Esophagus (tissue), 2 donors: ENCODE results near the gene CACNA1D. TPM values are rescaled to one million over a fixed set of nuclear protein-coding genes. Genes with fewer than 3 reads are reported as not detected.

Source experiments
- H3K27ac ChIP-seq, 2 donors: one replicate each; pipeline ENCODE4 v1.5.1; 2013; ENCODE audit warnings: low read depth in 2 of 2, mild to moderate bottlenecking in 2 of 2, inconsistent platforms in 1 of 2, low read length in 1 of 2, moderate library complexity in 1 of 2
- H3K27me3 ChIP-seq, 2 donors: one replicate each; pipeline ENCODE4 v1.6.1; 2013; ENCODE audit warnings: low read length in 2 of 2, control low read depth in 1 of 2, mild to moderate bottlenecking in 1 of 2; ENCODE audit not compliant: insufficient read depth in 2 of 2, control insufficient read depth in 1 of 2
- H3K36me3 ChIP-seq, 2 donors: one replicate each; pipeline ENCODE4 v1.6.1; 2013; ENCODE audit warnings: low read length in 1 of 2; ENCODE audit not compliant: control insufficient read depth in 2 of 2, insufficient read depth in 2 of 2
- H3K4me1 ChIP-seq, 2 donors: one replicate each; pipeline ENCODE4 v1.6.1; 2013; ENCODE audit warnings: low read length in 1 of 2; ENCODE audit not compliant: control insufficient read depth in 2 of 2, insufficient read depth in 2 of 2
- H3K4me3 ChIP-seq, 2 donors: one replicate each; pipeline ENCODE4 v1.5.1; 2013; ENCODE audit warnings: low read length in 2 of 2, mild to moderate bottlenecking in 2 of 2, low read depth in 1 of 2, moderate library complexity in 1 of 2
- H3K9me3 ChIP-seq, 2 donors: one replicate each; pipeline ENCODE4 v1.6.1; 2013; ENCODE audit warnings: mild to moderate bottlenecking in 2 of 2, low read depth in 1 of 2, low read length in 1 of 2, moderate library complexity in 1 of 2; ENCODE audit not compliant: control insufficient read depth in 2 of 2, insufficient read depth in 1 of 2
- WGBS, 2 donors: extraction: QIAGEN DNeasy Blood & Tissue Kit; methylation state at CpG; one replicate each; pipeline ENCODE4 v1.1.7; 2013; 5-methylcytosine and 5-hydroxymethylcytosine counted together
- polyA plus RNA-seq, 2 donors: library from polyadenylated mRNA; stranded (reverse); fragments of 200-250 nt; gene quantifications; one replicate each; pipeline ENCODE4 v1.2.3, GENCODE V29; 2013
- donor health status: healthy with polysubstance abuse.
- donor health status: Bipolar disorder and iron deficiency.

CACNA1D gene
- polyA plus RNA-seq, 2 donors = 0.38 to 0.61 TPM

DNA sequence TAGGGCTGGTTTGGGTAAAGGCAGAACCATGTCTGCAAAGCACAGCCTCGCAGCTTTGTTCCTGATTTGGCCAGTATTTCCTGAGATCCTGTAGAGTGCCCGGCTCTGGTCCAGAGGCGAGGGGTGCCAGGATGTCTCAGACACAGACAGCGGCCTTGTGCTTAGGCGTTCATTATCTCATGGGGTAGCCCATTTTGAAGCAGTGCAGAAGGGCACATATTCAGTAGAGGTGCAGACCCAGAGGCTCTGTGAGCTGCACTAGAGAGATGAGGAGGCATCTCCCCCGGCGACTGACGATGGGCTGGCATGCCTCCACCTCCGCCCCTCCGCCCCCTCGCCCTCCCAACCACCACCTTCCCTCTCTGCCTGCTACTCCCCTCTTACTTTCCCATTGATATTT is 181.5 kb downstream of the CACNA1D start:
- H3K27me3 ChIP-seq = no peaks in the 10 kb centered on the region
- H3K4me3 ChIP-seq = no peak overlapping the region
- no peaks in the 10 kb centered on the region for H3K9me3 ChIP-seq
- no peaks in the 10 kb centered on the region for H3K36me3 ChIP-seq
- 87 to 89% methylated on average over 11 of the region's 11 CpGs for WGBS, 2 donors
- H3K4me1 ChIP-seq = no peaks in the 10 kb centered on the region
- no peak overlapping the region for H3K27ac ChIP-seq

DNA sequence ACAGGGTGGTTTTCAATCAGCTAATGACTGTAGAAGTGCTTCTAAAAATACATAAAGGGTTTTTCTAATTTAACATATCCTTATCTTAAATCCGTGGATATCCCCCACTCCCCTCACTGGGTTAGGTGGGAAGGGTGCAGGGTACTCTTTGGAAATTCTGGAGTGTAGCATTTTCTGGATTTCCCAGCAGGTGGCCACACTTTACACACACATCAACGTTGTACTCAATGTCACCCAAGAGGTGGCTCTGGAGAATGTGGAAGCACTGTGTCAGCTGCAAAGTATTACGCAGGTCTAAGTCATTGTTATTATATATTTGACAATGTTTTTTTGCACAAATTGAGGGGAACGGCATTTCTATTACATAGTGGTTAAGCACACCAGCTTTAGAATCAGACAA is 183.0 kb downstream of the CACNA1D start:
- no peaks in the 10 kb centered on the region for H3K27me3 ChIP-seq

DNA sequence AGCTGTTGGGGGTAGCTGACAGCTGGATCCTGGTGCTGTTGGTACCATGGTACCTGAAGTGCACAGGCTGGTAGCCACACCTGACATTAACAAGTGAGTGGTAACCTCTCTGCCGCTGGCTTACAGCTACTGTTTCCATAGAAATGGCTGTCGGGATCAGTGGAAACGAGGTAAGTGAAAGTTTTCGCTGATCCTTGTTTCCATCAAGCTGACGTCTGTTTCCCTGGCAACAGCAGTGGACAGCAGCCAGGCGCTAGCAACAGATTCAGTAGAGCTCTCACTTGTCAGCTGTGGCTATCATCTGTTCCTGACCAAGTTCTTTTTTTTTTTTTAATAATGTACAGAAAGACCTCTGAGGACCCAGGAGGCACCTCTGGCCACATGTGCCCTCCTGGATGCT is 185.6 kb downstream of the CACNA1D start:
- Histone ChIP-seq H3K36me3 (no peaks in the 10 kb centered on the region), H3K4me3 (no peak overlapping the region), H3K4me1 (no peaks in the 10 kb centered on the region), H3K27me3 (no peaks in the 10 kb centered on the region), H3K9me3 (no peaks in the 10 kb centered on the region), H3K27ac (no peak overlapping the region)
- 29 to 40% methylated on average over 6 of the region's 6 CpGs for WGBS, 2 donors

More for the DNA sequence above, 183.0 kb downstream of the CACNA1D start:
- H3K4me1 ChIP-seq = no peaks in the 10 kb centered on the region
- H3K36me3 ChIP-seq = no peaks in the 10 kb centered on the region
- no peak overlapping the region for H3K4me3 ChIP-seq
- no peaks in the 10 kb centered on the region for H3K9me3 ChIP-seq
- 52 to 64% methylated on average over 4 of the region's 4 CpGs for WGBS, 2 donors
- H3K27ac ChIP-seq = no peak overlapping the region

- no peaks in the 10 kb centered on the region for H3K9me3 ChIP-seq
- no peak overlapping the region for H3K27ac ChIP-seq
- no peaks in the 10 kb centered on the region for H3K27me3 ChIP-seq
- no peaks in the 10 kb centered on the region for H3K36me3 ChIP-seq
- H3K4me1 ChIP-seq = no peaks in the 10 kb centered on the region
- 67 to 73% methylated on average over 3 of the region's 3 CpGs for WGBS, 2 donors
- no peak overlapping the region for H3K4me3 ChIP-seq
Measured at GRCh38 chr3:53682807-53683206, 188.4 kb downstream of the CACNA1D start.

GRCh38 chr3:53688066-53688465 is 193.7 kb downstream of the CACNA1D start:
- WGBS, 2 donors = 85 to 89% methylated on average over 6 of the region's 6 CpGs
- no peaks in the 10 kb centered on the region for H3K27me3 ChIP-seq
- no peaks in the 10 kb centered on the region for H3K36me3 ChIP-seq
- H3K4me3 ChIP-seq = no peak overlapping the region
- no peaks in the 10 kb centered on the region for H3K4me1 ChIP-seq
- H3K27ac ChIP-seq = no peak overlapping the region
- H3K9me3 ChIP-seq = no peaks in the 10 kb centered on the region

DNA sequence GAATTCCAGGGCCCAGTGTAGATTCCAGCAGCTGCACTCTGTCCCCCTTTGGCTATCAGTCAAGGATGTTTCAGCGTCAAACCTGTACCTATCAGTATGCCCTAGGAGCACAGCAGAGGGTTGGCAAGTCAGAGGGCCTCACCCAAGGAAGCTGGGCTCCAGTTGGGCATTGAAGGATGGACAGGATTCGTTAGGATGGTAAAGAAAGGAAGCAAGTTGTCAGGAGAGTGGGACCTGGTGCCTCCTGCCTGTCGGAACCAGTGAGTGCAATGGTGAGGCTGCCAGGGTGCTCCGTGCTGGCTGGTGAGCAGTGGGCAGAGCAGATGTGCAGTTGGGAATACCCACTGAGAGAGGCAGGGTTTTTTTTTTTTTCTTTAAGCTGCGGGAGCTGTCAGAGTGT is 194.6 kb downstream of the CACNA1D start:
- H3K27ac ChIP-seq = no peak overlapping the region
- WGBS, 2 donors = 66 to 67% methylated on average over 5 of the region's 5 CpGs
- no peak overlapping the region for H3K4me3 ChIP-seq
- no peaks in the 10 kb centered on the region for H3K27me3 ChIP-seq
- no peaks in the 10 kb centered on the region for H3K4me1 ChIP-seq
- no peaks in the 10 kb centered on the region for H3K36me3 ChIP-seq
- H3K9me3 ChIP-seq = no peaks in the 10 kb centered on the region

DNA sequence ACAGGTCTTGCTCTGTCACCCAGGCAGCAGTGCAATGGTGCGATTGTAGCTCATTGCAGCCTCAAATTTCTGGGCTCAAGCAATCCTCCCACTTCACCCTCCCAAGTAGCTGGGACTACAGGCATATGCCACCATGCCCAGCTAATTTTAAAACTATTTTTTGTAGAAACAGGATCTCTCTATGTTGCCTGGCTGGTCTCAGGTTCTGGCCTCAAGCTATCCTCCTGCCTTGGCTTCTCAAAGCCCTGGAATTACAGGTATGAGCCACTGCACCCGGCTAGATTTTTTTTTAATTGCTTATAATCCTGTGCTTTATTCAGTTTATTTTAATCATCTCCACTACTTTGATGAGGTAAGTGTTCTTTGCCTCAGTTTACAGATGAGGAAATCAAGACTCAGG is 195.3 kb downstream of the CACNA1D start:
- Histone ChIP-seq H3K36me3 (no peaks in the 10 kb centered on the region), H3K9me3 (no peaks in the 10 kb centered on the region), H3K27me3 (no peaks in the 10 kb centered on the region), H3K27ac (no peak overlapping the region), H3K4me1 (no peaks in the 10 kb centered on the region), H3K4me3 (no peak overlapping the region)
- WGBS, 2 donors = 63 to 71% methylated on average over 2 of the region's 2 CpGs

DNA sequence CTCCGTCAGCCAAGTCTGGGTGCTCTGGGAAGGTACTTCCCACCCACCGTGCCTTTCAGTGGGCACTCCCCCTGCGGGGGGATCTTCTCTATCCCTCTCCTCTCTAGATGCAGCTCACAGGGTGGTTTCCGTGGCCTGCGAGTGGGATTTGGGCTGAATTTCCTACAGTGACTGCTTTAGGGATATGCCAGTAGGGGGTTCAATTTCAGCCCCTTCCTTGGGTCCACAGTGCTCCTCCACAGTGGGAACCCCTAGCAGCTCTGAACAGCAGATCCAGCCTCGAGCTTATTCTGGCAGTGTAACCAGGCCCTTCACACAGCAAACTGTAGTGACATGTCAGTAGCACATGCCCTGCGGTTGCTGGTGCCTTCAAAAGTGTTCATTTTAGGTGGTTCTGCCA is 196.1 kb downstream of the CACNA1D start:
- 81 to 89% methylated on average over 7 of the region's 7 CpGs for WGBS, 2 donors

DNA sequence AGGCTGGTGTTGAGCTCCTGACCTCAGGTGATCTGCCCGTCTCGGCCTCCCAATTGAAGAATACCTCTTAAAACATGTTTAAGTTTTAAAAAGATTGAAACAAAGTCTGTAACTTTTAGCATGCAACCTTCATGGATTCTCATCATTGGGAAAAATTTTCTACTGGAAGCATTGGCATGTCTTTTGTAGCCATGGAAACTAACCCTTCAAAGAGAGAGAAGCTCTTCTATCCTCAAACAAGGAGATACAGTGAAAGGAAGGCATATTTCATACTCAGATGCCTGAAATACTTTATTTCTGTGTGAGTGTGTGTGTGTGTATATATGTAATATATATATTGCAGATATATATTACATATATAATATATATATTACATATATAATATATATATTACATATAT is 196.9 kb downstream of the CACNA1D start:
- Histone ChIP-seq H3K4me3 (no peak overlapping the region), H3K4me1 (no peaks in the 10 kb centered on the region), H3K9me3 (no peaks in the 10 kb centered on the region), H3K27ac (no peak overlapping the region), H3K27me3 (no peaks in the 10 kb centered on the region), H3K36me3 (no peaks in the 10 kb centered on the region)
- WGBS, 2 donors = 95 to 96% methylated on average over 2 of the region's 2 CpGs

More for the DNA sequence above, 196.1 kb downstream of the CACNA1D start:
- Histone ChIP-seq H3K27ac (no peak overlapping the region), H3K4me1 (no peaks in the 10 kb centered on the region), H3K36me3 (no peaks in the 10 kb centered on the region), H3K27me3 (no peaks in the 10 kb centered on the region), H3K9me3 (no peaks in the 10 kb centered on the region), H3K4me3 (no peak overlapping the region)

DNA sequence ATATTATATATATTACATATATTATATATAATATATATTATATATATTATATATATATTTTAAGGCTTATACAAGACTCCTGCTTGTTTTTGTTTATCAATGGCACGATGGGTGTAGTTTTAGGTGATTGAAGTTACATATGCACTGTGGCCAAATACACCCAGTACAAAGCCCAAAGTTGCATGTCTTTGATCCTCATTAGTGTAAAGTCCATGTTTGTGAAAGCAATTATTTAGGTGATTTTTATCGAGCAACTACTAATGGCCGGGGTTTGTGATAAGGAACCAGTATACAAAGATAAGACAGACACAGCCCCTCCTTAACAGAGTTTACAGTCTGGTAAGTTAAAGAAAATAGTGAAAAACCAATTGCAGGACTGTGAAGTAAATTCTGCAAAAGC is 197.5 kb downstream of the CACNA1D start:
- no peaks in the 10 kb centered on the region for H3K4me1 ChIP-seq
- H3K36me3 ChIP-seq = no peaks in the 10 kb centered on the region
- H3K27ac ChIP-seq = no peak overlapping the region
- WGBS, 2 donors = 69 to 81% methylated on average over 3 of the region's 3 CpGs
- H3K4me3 ChIP-seq = no peak overlapping the region
- H3K27me3 ChIP-seq = no peaks in the 10 kb centered on the region
- no peaks in the 10 kb centered on the region for H3K9me3 ChIP-seq
